GM12878 (cell line): ENCODE results near the gene INTS14. TPM values are rescaled to one million over a fixed set of nuclear protein-coding genes. Genes with fewer than 3 reads are reported as not detected.

Experiments used
- ATAC-seq: fragments of 200-7000 bp; cut with Tn5 transposase; 3 replicates; pipeline ENCODE4 v1.9.1; 2020; ENCODE audit warnings: mild to moderate bottlenecking, moderate library complexity
- BruUV-seq: library from RNA; stranded (reverse); fragments of 400-500 nt; replicated peaks from 2 replicates; lab custom pipeline; 2021; lab: Mats Ljungman, UMichigan
- CTCF ChIA-PET: fragments of 300-600 bp; sonication (Branson Sonifier 250); formaldehyde crosslinking; extraction: SDS; loops from one replicate; lab custom pipeline; 2021; ENCODE audit warnings: inconsistent platforms; lab: Yijun Ruan, JAX
- POLR2A ChIA-PET: fragments of 350-600 bp; formaldehyde crosslinking; extraction: SDS; loops from one replicate; lab custom pipeline; 2021; ENCODE audit warnings: inconsistent platforms; lab: Charles Lee
- RAD21 ChIA-PET: fragments of 300-600 bp; sonication (Branson Sonifier 250); formaldehyde crosslinking; loops from one replicate; lab custom pipeline; 2023; ENCODE audit warnings: antibody characterized with exemption; ENCODE audit not compliant: unreplicated experiment; lab: Charles Lee
- SMC1A ChIA-PET: fragments of 300-600 bp; sonication (Branson Sonifier 250); formaldehyde crosslinking; loops from one replicate; lab custom pipeline; 2023; ENCODE audit not compliant: unreplicated experiment, uncharacterized antibody; lab: Charles Lee
- DNase-seq: peaks from one replicate; pipeline ENCODE4 v3.0.0-alpha.2; 2011; ENCODE audit warnings: low read depth, low spot score
- FAIRE-seq: peaks from 3 replicates; lab custom pipeline; 2011; peaks lifted over from hg19 to GRCh38; lab: Jason Lieb, UNC
- H2AFZ ChIP-seq: 2 replicates; pipeline ENCODE4 v1.6.0; 2011; ENCODE audit warnings: low read depth, low read length, control low read depth; ENCODE audit not compliant: control insufficient read depth
- H3K27ac ChIP-seq: 2 replicates; pipeline ENCODE4 v1.5.1; 2011; ENCODE audit warnings: control low read depth; ENCODE audit not compliant: control insufficient read depth, insufficient read depth
- H3K27me3 ChIP-seq, 2 experiments: replicated peaks in 1 of 2; 2 replicates each; pipeline versions ENCODE4 v1.6.0 to v1.6.1; 2011; ENCODE audit warnings: low read length in 1 of 2; ENCODE audit not compliant: control insufficient read depth in 2 of 2, insufficient read depth in 2 of 2
- H3K36me3 ChIP-seq, 2 experiments: 2 replicates each; pipeline ENCODE4 v1.5.1; 2011; ENCODE audit warnings: low read length in 1 of 2; ENCODE audit not compliant: control insufficient read depth in 2 of 2, insufficient read depth in 2 of 2
- H3K4me1 ChIP-seq: 2 replicates; pipeline ENCODE4 v1.6.1; 2011; ENCODE audit warnings: mild to moderate bottlenecking, low read length, moderate library complexity, mixed read lengths; ENCODE audit not compliant: control insufficient read depth, insufficient read depth
- H3K4me2 ChIP-seq: 2 replicates; pipeline ENCODE4 v1.6.0; 2011; ENCODE audit warnings: control low read depth; ENCODE audit not compliant: control insufficient read depth, insufficient read depth
- H3K4me3 ChIP-seq: fragments of 200-600 bp; sonication (generic); 2 replicates; pipeline ENCODE4 v1.5.1; 2016
- H3K79me2 ChIP-seq: 2 replicates; pipeline ENCODE4 v1.6.0; 2011; ENCODE audit warnings: low read length; ENCODE audit not compliant: control insufficient read depth, insufficient read depth
- H3K9ac ChIP-seq: 2 replicates; pipeline ENCODE4 v1.8.0; 2011; ENCODE audit warnings: low read length, control low read depth, mixed read lengths; ENCODE audit not compliant: control insufficient read depth, insufficient read depth
- H3K9me3 ChIP-seq: replicated peaks from 3 replicates; pipeline ENCODE4 v1.5.1; 2011; ENCODE audit warnings: mild to moderate bottlenecking, low read length; ENCODE audit not compliant: control insufficient read depth, insufficient read depth
- H4K20me1 ChIP-seq: 2 replicates; pipeline ENCODE4 v1.6.0; 2011; ENCODE audit not compliant: control insufficient read depth, insufficient read depth
- ASH2L ChIP-seq: fragments of 300-600, 200-600 bp; sonication (generic); IDR thresholded peaks from 2 replicates; pipeline ENCODE4 v1.6.1; 2017; ENCODE audit warnings: low read depth, mild to moderate bottlenecking, borderline replicate concordance
- NFYB ChIP-seq: IDR thresholded peaks from 2 replicates; pipeline ENCODE4 v1.6.1; 2011; ENCODE audit warnings: low read depth, mild to moderate bottlenecking, low read length, improper control_type of control experiment, moderate library complexity; ENCODE audit not compliant: insufficient read depth
- PAX5 ChIP-seq: IDR thresholded peaks from 2 replicates; pipeline ENCODE4 v1.6.1; 2011; ENCODE audit warnings: low read depth, low read length, borderline replicate concordance
- TBL1XR1 ChIP-seq: IDR thresholded peaks from 2 replicates; pipeline ENCODE4 v1.6.1; 2012; ENCODE audit warnings: low read depth, low read length, improper control_type of control experiment
- ZNF207 ChIP-seq: fragments of 450-650 bp; IDR thresholded peaks from 2 replicates; pipeline ENCODE4 v1.6.1; 2014; ENCODE audit warnings: antibody characterized with exemption, mild to moderate bottlenecking, borderline replicate concordance
- WGBS: methylation state at CpG from one replicate; pipeline ENCODE4 v1.1.6; 2016; ENCODE audit warnings: low lambda C conversion rate; ENCODE audit not compliant: insufficient replicate concordance, insufficient coverage; ENCODE audit errors: missing lambda C conversion rate; 5-methylcytosine and 5-hydroxymethylcytosine counted together
- in situ Hi-C: fragments of 300-500 bp; cut with MboI; formaldehyde crosslinking; loops from 9 replicates; pipeline ENCODE4 v1.14.3; 2018; ENCODE audit warnings: mixed read lengths
- intact Hi-C: fragments of 100-400 bp; cut with micrococcal nuclease; formaldehyde crosslinking; loops from one replicate; pipeline ENCODE4 v1.14.2; 2022; ENCODE audit not compliant: unreplicated experiment
- polyA plus RNA-seq, 11 experiments: library from polyadenylated mRNA; depleted of rRNA in 4 of 11; unstranded in 6 of 11; stranded (reverse) in 5 of 11; fragments of >200 nt; fragmentation: Nextera tagmentation in 4 of 11; fragmentation: Illumina TruSeq in 1 of 11; extraction: Ambion mirVana in 4 of 11; extraction: Trizol in 1 of 11; gene quantifications; 1 replicate in 1 of 11; 2 replicates in 10 of 11; pipeline versions ENCODE4 v1.2.1 to v1.2.3, GENCODE V29; 2011 to 2016; ENCODE audit warnings: inconsistent platforms in 2 of 11, missing spikeins in 2 of 11, low read depth in 1 of 11
- total RNA-seq, 4 experiments: library from RNA; depleted of rRNA in 3 of 4; stranded (reverse); fragments of >200 nt in 3 of 4; fragmentation: Illumina TruSeq in 1 of 4; extraction: Trizol in 1 of 4; gene quantifications; 2 replicates each; pipeline versions ENCODE4 v1.2.1 to v1.2.3, GENCODE V29; 2013 to 2021
- TF ChIP-seq, protein P1 (sequence below): IDR thresholded peaks from 2 replicates; pipeline ENCODE4 v1.6.1; 2011; ENCODE audit warnings: borderline replicate concordance, low read depth, mild to moderate bottlenecking, moderate library complexity, low read length; ENCODE audit not compliant: insufficient read depth, poor library complexity, severe bottlenecking
- TF ChIP-seq, protein P2 (sequence below): IDR thresholded peaks from 2 replicates; pipeline ENCODE4 v1.6.1; 2012; ENCODE audit warnings: low read length, inconsistent platforms

Gene INTS14
- total and polyA plus RNA-seq, 10 of the 15 experiments (the other 5 are each of a cell fraction or from before 2014, with no cell fraction given), result 36.8 to 76.9 (median 47.7) TPM

DNA sequence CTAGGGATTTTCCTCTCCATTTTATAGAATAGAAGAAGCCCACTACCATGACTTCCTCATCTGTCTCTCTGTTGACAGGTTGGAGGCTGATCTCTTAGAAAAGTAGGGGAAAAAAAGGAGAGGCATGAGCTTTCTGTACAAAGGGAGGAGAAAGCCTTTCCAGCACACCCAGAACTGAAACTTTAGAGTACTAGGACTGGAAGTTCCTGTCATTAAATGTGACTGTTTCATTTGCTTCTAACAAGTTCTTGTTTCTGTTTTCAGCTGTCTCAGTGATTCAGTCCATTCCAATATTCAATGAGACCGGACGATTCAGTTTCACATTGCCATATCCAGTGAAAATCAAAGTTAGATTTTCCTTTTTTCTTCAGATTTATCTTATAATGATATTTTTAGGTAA is 39.0 kb downstream of the INTS14 start:
- 46% methylated on average over 2 of the region's 2 CpGs for WGBS
- ATAC-seq, result no peak
- BruUV-seq, result no TSS peak

More for the DNA sequence above, 39.0 kb downstream of the INTS14 start:
- Histone ChIP-seq H3K4me2 (no peak overlapping the region), H4K20me1 (no peaks in the 10 kb centered on the region), H3K27me3 (no peaks in the 10 kb centered on the region)
- intact Hi-C loops, result no loop called here
- TF ChIP-seq ASH2L (no peak), PAX5 (no peak), NFYB (no peak), TBL1XR1 (no peak), ZNF207 (no peak)
- TF ChIP-seq, protein P1, sequence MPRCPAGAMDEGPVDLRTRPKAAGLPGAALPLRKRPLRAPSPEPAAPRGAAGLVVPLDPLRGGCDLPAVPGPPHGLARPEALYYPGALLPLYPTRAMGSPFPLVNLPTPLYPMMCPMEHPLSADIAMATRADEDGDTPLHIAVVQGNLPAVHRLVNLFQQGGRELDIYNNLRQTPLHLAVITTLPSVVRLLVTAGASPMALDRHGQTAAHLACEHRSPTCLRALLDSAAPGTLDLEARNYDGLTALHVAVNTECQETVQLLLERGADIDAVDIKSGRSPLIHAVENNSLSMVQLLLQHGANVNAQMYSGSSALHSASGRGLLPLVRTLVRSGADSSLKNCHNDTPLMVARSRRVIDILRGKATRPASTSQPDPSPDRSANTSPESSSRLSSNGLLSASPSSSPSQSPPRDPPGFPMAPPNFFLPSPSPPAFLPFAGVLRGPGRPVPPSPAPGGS, result no peak
- TF ChIP-seq, protein P2, sequence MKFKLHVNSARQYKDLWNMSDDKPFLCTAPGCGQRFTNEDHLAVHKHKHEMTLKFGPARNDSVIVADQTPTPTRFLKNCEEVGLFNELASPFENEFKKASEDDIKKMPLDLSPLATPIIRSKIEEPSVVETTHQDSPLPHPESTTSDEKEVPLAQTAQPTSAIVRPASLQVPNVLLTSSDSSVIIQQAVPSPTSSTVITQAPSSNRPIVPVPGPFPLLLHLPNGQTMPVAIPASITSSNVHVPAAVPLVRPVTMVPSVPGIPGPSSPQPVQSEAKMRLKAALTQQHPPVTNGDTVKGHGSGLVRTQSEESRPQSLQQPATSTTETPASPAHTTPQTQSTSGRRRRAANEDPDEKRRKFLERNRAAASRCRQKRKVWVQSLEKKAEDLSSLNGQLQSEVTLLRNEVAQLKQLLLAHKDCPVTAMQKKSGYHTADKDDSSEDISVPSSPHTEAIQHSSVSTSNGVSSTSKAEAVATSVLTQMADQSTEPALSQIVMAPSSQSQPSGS, result no peak
- TF ChIP-seq, all 136 proteins: peak for 0
- ChIA-PET SMC1A (interaction anchor here (1.1 to 1.9 kb wide), 3 partner anchors 9 to 171 kb away, joined by 3 to 7 read pairs (median 5); no protein-coding TSS in a partner anchor), RAD21 (no interaction called here), CTCF (interaction anchor here (0.9 to 1.1 kb wide), 3 partner anchors 9 to 264 kb away, joined by 3 to 5 read pairs (median 3); no protein-coding TSS in a partner anchor), POLR2A (interaction anchor here (0.6 kb wide), 1 partner anchor 249 kb away, joined by 3 read pairs; no protein-coding TSS in a partner anchor)
- no peak for FAIRE-seq
- no peaks in the 10 kb centered on the region for H3K4me1 ChIP-seq
- H3K4me3 ChIP-seq, result no peak overlapping the region
- no peak overlapping the region for H3K27ac ChIP-seq
- no peak for DNase-seq
- peaks cover 0 to 9% of the 10 kb centered on the region in 2 experiments; a peak in 3 of 4 replicates for H3K36me3 ChIP-seq
- in situ Hi-C loops, result no loop called here
- no peak overlapping the region; the same call in 1 of the 2 replicates for H3K9ac ChIP-seq
- no peak overlapping the region for H2AFZ ChIP-seq
- H3K79me2 ChIP-seq, result no peaks in the 10 kb centered on the region
- H3K9me3 ChIP-seq, result no peaks in the 10 kb centered on the region
